SK-N-SH (cell line): Measurements from ENCODE around the gene ARID5A.

Source experiments
- CTCF ChIP-seq: fragments of 200-600 bp; sonication (generic); IDR thresholded peaks from 2 replicates; pipeline ENCODE4 v1.6.1; 2017; ENCODE audit warnings: antibody characterized with exemption, mild to moderate bottlenecking, moderate library complexity
- EP300 ChIP-seq, 2 experiments: IDR thresholded peaks; 2 replicates each; pipeline versions ENCODE4 v1.4.0 to v1.6.1; 2012; ENCODE audit warnings: borderline replicate concordance in 1 of 2, low read depth in 1 of 2, low read length in 1 of 2
- ZBTB33 ChIP-seq: IDR thresholded peaks from 2 replicates; pipeline ENCODE4 v1.4.0; 2012; ENCODE audit warnings: low read depth, borderline replicate concordance

- no peak for TF ChIP-seq CTCF
- no peak for TF ChIP-seq ZBTB33
- no peak for TF ChIP-seq EP300 (IDR thresholded peaks at IDR 0.05; ENCODE audit: borderline replicate concordance in 1 of 2, low read depth in 1 of 2, low read length in 1 of 2)
Measured at GRCh38 chr2:96577501-96577900, 40.9 kb downstream of the ARID5A start.
